ENCODE data around the gene DHH.
"Not testable (repeated sequence)": the region's sequence is repeated elsewhere in the genome, so short reads cannot be mapped to it uniquely, and the experiment has no call there.

The DHH gene

DNA sequence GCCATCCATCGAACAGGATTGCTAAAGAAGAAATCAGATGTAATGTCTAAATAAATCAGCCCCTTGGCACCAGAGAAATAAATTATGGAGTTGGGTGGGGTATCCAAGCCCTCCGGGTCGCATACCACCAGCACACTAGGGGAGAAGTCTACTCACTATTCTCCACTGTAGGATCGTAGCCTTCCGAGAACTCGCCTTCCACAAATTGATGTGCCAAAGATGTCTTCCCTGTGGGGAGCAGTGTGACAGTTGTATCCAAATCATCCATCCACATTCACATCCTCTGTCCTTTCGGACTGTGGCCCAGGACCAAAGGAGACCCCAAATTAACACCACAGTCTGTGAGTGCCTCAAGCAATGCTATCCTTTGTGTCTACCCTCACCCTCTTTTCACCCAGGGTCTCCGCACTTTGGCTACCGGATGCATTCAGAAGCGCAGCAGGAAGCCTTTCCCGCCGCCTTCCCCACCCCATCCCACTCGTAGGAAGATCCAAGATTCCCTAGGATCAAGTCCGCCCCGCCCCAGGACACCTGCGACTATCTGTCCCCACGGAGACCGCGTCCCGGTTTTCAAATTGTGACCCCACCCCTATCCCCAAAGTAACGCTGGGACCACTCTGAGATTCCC, 25.6 kb downstream of the DHH start:
- DNase-seq = no peak

GRCh38 chr12:49066120-49066519, 28.5 kb downstream of the DHH start:
- DNase-seq = no peak

GRCh38 chr12:49064767-49065152, 29.8 kb downstream of the DHH start:
- DNase-seq = no peak

GRCh38 chr12:49061916-49062315, 32.7 kb downstream of the DHH start:
- not testable (repeated sequence) for DNase-seq

- no peak for DNase-seq
Observed at GRCh38 chr12:49061157-49061650, 33.4 kb downstream of the DHH start.

DNA sequence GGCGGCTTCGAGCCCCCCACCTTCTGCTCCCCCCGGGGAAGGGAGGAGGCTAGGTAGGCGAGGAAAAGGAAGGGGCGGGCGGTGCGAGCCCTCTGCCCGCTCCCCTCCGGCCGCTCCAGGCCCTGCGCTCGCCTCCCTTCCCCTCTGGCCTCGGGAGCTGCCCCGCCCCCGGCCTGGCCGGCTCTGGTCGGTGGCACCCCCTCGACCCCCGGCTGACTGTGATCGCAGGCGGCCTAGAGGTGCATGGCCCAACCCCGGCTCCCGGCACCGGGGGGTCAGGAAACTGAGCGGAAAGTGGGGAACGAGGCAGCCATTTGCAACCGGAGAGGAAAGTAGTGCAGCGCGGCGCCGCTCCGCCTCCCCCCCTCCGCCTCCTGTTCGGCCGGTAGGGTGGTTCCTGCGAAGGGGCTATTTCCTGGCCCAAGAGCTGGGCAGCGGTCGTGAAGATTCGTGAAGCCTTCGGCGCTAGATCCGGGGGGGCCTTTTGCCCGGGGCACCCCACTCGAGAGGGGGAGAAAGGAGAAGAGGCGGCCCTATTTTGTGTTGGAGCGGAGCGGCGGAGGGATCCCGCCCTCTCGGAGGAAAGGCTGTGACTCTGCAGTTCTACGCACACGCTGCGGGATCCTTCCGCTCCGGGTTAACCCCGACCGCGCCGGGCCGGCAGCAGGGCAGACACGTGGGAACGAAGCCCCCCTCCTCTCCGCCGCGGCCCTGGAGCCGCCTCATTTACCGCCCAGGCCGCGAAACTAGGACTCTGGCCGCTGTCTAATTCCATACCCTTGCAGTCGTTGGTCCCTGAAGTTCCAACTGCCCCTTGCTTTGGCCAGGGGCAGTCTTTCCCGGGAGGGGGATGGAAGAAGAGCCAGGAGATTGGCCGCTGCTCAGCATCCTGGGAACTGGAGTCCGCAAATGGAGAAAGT, 34.1 kb downstream of the DHH start, which contains the start of gene KMT2D:
KMT2D (minus strand) TSS at position 558 of the 920 bp plus-strand sequence. CDS start 5,470 bp downstream, outside the sequence.
- peak; percentile 92 for DNase-seq

DNA sequence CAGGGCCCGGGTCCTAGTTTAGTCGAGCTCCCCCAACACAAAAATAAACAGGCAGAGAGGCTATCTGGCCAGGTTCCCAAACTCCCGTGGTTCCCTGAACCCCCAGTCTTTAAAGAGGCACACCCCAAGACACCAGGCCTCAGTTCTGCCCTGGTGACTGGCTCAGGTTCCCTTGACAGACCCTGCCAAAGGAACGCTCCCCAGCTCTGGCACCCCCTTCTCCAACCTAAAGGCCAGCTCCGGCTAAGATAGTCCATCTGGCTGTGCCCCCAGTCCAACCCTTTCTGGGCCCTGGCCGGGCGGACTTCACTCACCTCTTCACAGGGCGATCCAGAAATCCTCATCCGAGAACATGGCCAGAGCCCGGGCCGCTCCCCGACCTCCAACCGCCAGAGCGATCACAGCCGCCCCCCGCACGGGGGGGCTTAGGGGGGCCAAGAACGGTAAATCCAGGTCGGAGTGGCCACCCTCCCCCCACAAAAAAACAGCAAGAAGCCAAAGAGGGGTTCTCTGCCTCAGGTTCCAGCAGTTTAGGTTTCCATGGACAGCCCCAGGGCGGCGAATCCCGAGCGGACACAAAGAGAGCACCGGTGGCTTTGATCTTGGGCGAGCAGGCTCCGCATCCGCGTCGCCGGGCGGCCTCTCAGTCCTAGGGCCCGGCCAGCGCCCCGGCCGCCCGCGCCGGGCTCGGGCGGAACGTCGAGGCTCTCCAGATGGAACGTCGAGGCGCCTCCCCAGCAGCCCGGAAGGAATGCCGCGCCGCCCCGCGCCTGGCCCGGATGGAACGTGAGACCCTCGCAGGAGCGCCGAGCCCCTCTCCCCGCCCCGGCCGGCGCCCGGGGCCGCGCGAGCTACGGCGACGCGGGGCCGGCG, 35.1 kb downstream of the DHH start:
- no peak for DNase-seq

- no peak for DNase-seq
Observed at GRCh38 chr12:49059045-49059298, 35.6 kb downstream of the DHH start.

- no peak for DNase-seq
Observed at GRCh38 chr12:49058366-49059044, 36.1 kb downstream of the DHH start.

DNA sequence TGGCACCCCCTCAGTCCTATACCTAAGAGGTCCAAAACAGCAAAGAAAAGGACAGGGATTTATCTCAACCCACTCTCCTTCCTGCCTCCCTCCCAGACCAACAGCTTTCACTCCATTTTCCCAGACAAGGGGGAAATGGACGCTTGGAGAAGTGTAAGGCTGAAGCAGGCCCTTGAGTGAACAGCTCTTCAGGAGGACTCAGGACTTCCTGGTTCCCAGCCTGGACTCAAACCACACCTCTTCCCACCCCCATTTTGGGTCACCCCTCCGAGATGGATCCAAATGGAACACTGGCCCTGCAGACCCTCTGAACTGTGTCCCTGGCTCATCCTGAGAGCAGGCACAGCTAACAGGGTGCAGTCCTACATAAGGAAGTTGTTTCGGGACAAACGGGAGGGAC, 36.7 kb downstream of the DHH start:
- DNase-seq = no peak

- DNase-seq = peak; percentile 73
Observed at GRCh38 chr12:49055978-49056754, 38.4 kb downstream of the DHH start.

- DNase-seq = no peak
Observed at GRCh38 chr12:49055092-49055491, 39.5 kb downstream of the DHH start.

- no peak for DNase-seq
Observed at GRCh38 chr12:49054524-49054923, 40.1 kb downstream of the DHH start.

- no peak for DNase-seq
Observed at GRCh38 chr12:49054096-49054495, 40.5 kb downstream of the DHH start.

DNA sequence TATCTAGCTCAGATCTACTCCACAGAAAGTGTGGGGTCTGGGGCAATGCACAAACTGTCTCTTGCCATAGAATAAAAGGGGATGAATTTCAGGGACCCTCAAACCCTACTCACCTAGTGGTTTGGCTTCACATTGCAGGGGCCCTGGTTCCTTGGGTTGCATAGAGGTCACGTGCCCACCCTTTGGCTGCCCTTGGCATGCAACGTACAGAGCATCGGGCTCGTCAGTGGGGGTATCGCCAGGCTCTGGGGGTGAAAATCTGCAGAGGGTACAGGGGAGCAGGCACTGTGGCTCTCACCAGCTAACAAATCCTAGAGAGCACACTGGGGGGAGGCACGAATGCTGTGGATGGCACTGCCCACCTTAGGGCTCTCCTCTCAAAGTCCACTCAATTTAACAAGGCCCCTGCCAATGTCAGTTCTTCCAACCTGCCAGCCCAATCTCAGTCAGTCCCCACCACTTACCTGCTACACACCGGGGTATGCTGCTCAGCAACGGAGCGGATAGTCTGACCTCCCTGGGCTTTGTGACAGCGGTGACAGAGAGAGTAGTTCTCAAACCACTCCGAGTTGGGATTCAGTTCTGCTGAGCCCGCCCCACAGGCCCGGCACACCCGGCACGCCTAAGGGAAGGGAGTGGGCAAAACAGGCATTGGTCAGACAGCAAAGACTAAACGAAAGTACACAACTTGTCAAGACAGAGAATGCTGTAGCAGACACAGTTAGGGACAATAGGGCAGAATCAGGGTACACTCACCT, 42.0 kb downstream of the DHH start:
- DNase-seq = no peak

GRCh38 chr12:49051777-49052438, 42.7 kb downstream of the DHH start:
- no peak for DNase-seq

- no peak for DNase-seq
Observed at GRCh38 chr12:49051373-49051764, 43.2 kb downstream of the DHH start.

DNA sequence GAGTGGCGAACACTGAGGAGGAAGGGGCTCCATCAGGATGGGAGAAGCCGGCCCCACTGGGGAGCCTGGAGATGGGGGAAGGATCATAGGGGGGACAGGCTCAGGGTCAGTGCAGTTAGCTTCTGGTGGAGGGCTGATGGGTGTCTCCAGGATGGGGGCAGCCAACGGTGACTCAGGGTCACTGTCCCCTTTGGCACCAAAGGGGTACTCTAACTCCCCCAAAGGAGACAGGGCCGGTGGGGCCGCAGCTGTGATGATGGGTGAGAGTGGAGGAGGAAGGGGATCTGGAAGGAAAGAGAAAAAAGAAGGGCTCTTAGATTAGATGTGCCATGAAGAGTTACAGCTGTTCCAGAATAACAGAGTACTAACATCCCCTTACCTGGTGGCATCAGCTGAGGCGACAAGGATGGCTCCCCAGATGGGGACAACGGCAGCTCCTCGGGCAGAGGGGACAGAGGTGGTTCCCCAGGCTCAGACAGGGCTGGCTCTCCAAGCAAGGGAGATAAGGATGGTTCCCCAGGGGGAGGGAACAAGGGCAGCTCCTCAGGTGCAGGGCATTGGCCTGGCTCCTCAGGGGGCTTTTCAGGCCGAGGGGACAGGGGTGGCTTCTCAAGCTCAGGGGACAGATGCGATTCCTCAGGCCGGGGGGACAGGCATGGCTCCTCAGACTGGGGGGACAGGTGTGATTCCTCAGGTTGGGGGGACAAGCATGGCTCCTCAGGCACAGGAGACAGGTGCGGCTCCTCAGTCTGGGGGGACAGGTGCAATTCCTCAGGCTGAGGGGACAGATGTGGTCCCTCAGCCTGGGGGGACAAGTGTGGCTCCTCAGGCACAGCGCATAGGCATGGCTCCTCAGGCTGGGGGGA, 43.9 kb downstream of the DHH start:
- no peak for DNase-seq

GRCh38 chr12:49049566-49050224, 44.9 kb downstream of the DHH start:
- DNase-seq = no peak

Measured in midbrain (tissue), 1 donor.